Measurements from ENCODE around the gene RRP1B.
"Not testable (repeated sequence)": the region's sequence is repeated elsewhere in the genome, so short reads cannot be mapped to it uniquely, and the experiment has no call there.

The RRP1B gene

GRCh38 chr21:43659136-43660000 lies at the start of gene RRP1B, which contains the start of gene HSF2BP:
RRP1B (plus strand) TSS chr21:43659560; CDS start chr21:43659665, 105 bp downstream.
HSF2BP (minus strand) TSS chr21:43659488; CDS start chr21:43658096, 1,392 bp downstream.
- DNase-seq (ENCODE audit: low spot score), result peak; percentile 76

- DNase-seq (ENCODE audit: low spot score), result peak; percentile 3
Observed at GRCh38 chr21:43611598-43612369, 47.6 kb upstream of the RRP1B start.

DNA sequence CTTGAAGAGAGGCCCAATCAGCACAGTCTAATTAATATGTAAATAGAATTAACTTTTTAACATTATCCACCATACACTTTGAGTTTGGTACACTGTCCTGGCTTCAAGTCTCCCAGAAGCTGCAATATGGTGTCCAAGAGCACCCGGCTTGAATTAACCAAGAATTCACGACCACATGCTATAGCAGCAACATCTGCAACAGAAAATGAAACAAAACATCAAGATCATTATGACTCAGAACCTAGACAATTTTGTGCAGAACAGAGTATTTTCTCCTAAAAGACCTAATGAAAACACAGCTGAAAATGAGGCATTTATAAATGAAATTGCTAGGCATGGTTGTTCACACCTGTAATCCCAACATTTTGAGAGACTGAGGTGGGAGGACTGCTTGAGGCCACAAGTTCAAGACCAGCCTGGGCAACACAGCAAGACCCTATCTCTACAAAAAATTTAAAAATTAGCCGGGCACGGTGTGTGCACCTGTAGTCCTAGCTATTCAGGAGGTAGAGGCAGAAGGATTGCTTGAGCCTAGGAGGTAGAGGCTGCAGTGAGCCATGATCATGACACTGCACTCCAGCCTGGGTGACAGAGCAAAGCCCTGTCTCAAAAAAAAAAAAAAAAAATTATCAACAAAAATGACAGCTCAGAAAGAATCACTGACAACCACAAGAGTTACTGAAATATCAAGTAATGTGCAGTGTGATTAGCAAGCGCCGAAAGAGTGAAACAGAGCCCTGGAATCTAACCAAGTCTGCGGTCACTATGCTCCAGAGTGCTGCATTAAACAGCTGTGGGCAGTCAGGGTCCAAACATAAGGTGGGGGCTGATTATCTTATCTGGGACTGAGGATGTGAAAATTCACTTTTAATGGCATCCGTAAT lies 45.4 kb upstream of the RRP1B start:
- no peak for DNase-seq (ENCODE audit: low spot score)

- no peak for DNase-seq (ENCODE audit: low spot score)
Observed at GRCh38 chr21:43614839-43615238, 44.5 kb upstream of the RRP1B start.

- DNase-seq (ENCODE audit: low spot score), result not testable (repeated sequence)
Observed at GRCh38 chr21:43616861-43617260, 42.5 kb upstream of the RRP1B start.

DNA sequence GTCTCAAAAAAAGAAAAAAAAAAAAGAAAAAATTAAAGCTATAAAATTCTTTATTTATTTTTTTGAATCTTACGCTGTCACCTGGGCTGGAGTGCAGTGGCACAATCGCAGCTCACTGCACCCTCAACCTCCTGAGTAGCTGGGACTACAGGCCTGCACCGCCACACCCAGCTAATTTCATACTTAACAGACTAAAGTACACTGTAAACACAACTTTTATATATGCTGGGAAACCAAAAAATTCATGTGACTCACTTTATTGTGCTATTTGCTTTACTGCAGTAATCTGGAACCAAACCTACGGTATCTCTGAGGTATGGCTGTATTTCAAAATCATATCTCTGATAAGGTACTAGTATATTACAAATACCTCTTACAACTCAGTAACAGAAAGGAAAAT lies 40.4 kb upstream of the RRP1B start:
- no peak for DNase-seq (ENCODE audit: low spot score)

GRCh38 chr21:43619344-43619743 lies 40.0 kb upstream of the RRP1B start:
- DNase-seq (ENCODE audit: low spot score), result no peak

- no peak for DNase-seq (ENCODE audit: low spot score)
Observed at GRCh38 chr21:43619856-43620255, 39.5 kb upstream of the RRP1B start.

DNA sequence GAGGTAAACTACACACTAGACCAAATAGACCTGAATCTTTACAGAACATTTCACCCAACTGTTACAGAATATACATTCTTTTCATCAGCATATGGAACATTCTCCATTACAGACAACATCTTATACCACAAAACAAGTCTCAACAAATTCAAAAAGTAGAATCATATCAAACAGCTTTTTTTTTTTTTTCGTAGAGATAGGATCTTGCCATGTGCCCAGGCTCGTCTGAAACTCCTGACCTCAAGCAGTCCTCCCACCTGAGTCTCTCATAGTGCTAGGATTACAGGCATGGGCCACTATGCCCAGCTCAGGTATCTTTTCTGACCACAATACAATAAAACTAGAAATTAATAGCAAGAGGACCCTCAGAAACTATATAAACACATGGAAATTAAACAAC lies 36.6 kb upstream of the RRP1B start:
- DNase-seq (ENCODE audit: low spot score), result no peak

- no peak for DNase-seq (ENCODE audit: low spot score)
Observed at GRCh38 chr21:43623588-43623987, 35.8 kb upstream of the RRP1B start.

DNA sequence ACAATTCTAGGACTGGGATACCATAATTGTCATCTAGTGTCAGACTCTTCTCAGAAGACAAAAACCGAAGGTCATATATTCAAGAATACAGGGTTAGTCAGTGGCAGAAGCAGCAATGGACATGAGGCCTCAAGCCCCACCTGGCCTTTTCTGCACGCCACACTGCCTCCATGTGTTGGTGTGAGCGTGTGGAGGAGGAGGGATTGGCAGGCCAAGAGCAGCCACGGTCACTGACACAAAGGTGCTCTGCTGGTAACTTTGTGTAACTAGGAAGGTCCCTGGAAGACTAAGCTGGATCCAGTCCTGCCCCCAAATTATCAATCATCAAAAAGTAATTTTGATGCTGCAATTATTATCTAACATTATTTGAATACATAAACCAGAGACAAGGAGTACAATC lies 35.0 kb upstream of the RRP1B start:
- DNase-seq (ENCODE audit: low spot score), result no peak

GRCh38 chr21:43626390-43626789 lies 33.0 kb upstream of the RRP1B start:
- no peak for DNase-seq (ENCODE audit: low spot score)

DNA sequence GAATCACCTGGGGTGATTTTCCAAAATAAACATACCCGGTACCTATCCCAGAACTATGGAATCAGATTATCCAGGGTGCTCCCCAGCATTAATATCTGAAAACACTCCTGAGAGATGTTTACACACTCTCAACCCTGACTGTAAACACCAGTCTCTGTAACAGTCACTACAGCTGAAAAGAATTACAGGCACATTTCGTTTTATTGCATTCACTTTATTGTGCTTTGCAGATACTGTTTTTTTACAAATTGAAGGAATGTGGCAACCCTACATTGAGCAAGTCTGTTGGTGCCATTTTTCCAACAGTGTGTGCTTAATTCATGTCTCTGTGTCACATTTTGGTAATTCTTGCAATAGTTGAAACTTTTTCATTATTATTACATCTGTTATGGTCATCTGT lies 31.8 kb upstream of the RRP1B start:
- no peak for DNase-seq (ENCODE audit: low spot score)

DNA sequence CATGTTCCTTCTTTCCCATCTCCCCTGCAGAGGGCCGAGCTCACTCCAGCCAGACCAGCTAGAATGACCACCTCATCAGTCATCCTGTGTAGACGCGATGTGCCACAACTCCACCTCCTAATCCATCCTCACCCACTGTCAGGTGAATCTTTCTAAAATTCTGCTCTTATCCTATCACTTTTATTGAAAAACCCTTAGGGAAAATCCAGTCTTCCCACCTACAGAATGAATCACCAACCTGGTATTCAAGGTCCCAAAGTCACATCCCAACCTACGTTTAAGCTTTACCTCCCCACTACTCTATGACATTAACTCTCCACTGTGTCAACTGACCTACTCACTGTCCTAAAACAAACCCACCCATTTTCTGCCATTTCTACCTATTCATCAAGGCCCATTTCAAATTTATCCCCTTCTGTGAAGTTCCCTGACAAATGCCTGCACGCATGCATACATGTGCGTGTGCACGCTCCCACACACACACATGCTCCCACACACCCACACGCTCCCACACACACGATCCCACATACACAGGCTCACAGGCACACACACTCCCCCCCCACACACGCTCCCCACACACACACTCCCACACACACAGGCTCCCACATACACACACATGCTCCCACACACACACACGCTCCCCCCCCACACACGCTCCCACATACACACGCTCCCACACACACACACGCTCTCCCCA lies 27.8 kb upstream of the RRP1B start:
- DNase-seq (ENCODE audit: low spot score), result no peak

DNA sequence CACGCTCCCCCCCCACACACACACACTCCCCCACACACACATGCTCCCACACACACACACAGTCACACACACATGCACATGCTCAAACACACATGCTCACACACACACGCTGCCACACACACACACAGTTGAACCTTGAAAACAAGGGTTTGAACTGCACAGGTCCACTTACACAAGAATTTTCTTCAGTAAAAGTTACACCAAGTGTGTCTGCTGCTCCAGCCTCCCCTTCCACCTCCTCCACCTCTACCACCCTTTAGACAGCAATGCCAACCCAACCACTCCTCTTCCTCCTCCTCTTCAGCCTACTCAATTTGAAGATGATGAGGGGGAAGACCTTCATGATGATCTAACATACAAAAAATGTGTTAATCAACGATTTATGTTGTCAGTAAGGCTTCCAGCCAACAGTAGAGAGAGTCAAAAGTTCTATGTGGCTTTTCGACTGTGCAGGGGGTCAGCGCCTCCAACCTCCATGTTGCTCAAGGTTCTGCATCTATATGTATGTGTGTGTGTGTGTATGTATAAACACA lies 26.9 kb upstream of the RRP1B start:
- DNase-seq (ENCODE audit: low spot score), result no peak

- DNase-seq (ENCODE audit: low spot score), result no peak
Observed at GRCh38 chr21:43634618-43635017, 24.7 kb upstream of the RRP1B start.

- DNase-seq (ENCODE audit: low spot score), result no peak
Observed at GRCh38 chr21:43635436-43635835, 23.9 kb upstream of the RRP1B start.

- no peak for DNase-seq (ENCODE audit: low spot score)
Observed at GRCh38 chr21:43637530-43638158, 21.7 kb upstream of the RRP1B start.

- no peak for DNase-seq (ENCODE audit: low spot score)
Observed at GRCh38 chr21:43639470-43640353, 19.6 kb upstream of the RRP1B start.

- no peak for DNase-seq (ENCODE audit: low spot score)
Observed at GRCh38 chr21:43640400-43640799, 19.0 kb upstream of the RRP1B start.

All from CD4-positive, alpha-beta T cell treated with Interleukin-2 at 100 ng/mL for 4 hours (primary cell).